ENCODE results near the gene RAP1B.

RAP1B gene

DNA sequence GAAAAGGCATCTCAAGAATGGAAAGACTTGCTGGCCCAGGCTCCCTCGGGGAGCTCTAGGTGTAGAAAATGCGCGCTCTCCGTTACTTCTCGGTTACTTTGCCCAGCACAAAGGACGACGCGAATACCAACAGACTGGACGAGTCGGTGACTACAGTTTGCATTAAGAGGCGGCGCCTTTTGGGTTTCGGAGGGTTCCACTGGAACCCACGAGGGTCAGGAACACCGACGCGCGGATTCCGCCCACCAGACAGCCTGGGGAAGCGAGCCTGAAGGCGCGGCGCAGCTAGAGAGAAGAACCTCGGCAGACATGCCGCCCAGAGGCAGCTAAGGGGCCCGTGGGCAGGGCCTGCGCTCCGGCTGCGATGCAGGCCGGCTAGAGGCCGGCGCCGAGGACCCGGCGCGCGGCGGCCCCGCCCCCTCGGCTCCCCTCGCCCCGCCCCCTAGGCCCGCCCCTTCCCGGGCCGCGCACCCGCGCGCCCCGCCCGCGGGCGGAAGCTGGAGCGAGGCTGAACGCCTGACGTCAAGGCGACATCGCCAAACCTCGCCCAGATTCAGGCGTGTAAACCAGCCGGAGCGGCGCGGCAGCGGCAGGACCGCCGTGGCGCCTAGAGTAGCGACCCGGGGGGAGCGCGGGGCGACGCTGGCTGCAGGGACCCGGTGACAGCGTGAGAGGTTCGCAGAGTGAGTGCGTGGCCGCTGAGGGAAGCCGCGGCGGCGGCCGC, at the start of gene RAP1B:
TSS of gene RAP1B (plus strand) at position 530 of the 724 bp plus-strand sequence. CDS start 37,826 bp downstream, outside the sequence.
- peak; percentile 30 for DNase-seq

DNA sequence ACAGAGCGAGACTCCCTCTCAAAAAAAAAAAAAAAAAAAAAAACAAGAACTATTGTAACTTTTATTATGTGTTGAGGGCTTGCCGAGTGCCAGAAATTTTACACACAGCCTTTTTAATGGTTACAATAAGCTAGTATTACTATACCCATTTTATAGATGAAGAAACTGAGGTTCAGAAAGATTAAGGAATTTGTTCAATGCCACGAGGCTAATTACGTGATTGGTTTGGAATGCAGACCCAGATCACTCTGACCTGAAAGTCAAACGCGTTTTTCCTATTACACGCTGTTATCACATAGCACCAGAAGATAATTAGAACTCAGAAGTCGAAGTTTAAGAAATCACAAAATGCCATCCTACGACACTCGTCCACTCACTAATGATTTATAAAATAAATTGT, 48.9 kb upstream of the RAP1B start:
- DNase-seq = no peak

DNA sequence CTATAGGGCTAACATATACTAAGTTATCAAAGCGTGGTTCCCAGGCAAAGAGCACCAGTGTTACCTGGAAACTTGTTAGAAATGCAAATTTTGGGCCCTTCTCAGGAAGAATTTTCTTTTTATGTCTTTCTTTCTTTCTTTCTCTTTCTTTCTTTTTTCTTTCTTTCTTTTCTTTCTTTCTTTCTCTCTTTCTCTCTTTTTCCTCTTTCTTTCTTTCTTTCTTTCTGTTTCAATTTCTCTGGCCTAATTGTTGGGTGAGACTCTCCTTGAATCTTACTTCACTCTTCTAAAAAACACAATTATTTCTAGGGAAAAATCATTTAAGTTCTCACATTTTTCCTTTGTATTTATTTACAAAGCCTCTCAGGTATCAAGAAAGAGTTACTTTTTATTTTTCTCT, 46.5 kb upstream of the RAP1B start:
- no peak for DNase-seq

DNA sequence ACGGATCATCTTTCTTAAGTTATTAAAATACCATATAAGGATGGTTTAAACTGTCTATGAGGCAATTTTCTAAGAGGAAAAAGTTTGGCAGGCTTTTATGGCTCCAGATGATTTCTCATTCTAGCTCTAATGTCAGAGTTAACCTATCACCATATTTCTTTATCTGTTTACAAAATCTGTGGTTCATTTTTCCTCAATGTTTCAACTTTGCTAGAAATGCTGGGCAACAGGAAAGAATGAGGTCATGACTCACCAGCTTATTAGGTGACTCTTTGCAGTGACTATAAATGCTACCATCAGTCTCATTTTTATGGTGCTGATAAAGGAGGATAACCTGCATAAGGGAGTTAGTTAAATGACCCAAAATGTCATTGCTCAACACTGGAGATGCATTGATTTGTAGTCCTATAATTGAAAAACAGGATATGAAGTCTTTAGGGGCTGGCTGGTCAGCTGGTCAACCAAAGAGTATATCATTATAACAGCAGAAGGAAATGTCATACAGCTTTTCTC, 45.3 kb upstream of the RAP1B start:
- no peak for DNase-seq

DNA sequence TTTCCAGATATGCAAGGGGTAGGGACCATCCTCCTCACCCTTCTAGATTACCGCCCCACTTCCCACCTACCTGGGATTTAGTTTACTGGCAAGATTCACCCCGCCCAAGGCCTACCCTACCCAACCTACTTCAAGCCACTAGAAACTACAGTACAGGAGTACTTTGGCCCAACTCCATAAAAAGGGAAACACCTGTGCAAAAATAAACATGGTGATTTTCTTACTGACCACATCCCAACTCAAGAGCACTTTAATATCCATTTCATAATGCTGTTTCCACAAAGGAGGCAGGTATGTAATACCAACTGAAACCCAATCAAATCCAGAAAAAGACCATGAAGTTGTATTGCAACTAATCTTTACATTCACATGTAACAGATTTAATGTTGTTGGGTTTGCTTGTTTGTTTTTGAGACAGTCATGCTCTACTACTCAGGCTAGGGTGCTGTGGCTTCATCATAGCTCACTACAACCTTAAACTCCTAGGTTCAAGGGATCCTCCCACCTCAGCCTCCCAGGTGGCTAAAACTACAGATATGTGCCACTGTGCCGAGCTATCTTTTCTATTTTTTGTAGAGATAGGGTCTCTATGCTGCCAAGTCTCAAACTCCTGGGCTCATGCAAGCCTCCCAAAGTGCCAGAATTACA, 41.7 kb upstream of the RAP1B start:
- DNase-seq = no peak

DNA sequence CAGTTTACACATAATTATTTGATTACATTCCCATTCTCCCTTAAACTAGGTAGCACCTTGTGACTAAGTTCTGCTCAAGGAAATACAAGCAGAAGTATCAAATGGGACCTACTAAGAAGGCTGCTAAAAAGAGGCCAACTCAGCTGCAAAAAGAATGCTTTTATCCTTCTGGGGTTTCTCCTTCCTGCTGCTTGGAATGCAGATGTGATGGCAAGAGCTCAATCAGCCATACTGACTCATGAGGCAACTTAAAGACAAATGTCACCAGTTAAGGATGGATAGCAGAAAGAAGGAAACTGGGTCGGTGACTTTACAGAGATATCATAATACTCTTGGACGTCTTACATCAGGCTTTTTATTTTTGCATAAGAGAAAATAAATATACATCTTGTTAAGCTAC, 38.0 kb upstream of the RAP1B start:
- DNase-seq = no peak

DNA sequence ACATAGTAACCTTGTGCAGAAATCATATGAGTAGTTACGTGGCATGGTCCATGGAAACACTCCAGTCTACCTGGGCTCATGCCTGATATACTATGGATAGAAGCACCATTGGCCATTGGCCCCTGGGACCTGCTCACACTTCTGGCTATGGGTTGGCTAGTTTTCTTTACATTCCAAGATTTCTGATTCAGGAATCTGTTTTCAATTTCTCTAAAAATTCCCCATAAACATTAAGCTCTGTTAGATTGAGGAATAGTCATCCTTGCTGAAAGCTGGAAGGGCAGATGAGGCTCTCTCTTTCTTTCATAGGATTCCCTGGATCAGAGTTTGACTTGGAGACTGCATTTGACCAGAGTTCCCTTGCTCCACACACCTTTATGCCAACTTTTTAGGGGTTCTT, 37.3 kb upstream of the RAP1B start:
- no peak for DNase-seq

DNA sequence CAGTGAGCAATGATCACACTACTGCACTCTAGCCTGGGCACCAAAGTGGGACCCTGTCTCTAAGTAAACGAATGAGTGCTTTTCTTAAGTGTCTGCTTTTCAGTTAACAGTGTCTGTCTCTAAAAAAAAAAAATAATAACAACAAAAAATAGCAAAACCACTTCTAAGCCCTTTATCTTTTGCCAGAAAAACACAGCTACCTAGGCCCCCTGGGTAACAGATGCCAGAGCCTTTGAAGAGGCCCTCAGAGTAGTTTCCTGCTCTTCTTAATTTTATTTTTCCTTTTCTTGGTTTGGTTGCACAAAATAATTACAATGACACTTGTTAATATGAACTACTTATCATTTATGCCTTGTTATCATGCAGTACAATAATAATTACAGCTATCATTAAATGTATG, 32.8 kb upstream of the RAP1B start:
- no peak for DNase-seq

DNA sequence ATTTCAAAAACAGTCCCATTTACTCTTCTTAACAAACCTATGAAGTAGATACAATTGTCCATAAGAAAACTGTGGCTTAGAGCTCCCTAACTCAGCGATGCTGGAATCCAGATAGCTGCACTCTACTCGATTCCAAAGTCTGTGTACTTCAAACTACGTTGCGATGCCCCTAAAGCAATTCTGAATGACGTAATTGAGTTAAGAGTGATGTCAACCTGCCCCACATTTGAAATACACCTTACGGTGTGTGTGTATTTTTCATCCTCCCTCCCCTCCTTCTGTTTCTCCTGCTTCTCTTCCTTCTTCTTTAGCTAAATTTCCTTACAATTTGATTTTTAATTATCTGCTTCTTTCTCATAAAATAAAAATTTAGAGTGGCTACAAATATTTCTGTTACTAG, 31.9 kb upstream of the RAP1B start:
- no peak for DNase-seq

DNA sequence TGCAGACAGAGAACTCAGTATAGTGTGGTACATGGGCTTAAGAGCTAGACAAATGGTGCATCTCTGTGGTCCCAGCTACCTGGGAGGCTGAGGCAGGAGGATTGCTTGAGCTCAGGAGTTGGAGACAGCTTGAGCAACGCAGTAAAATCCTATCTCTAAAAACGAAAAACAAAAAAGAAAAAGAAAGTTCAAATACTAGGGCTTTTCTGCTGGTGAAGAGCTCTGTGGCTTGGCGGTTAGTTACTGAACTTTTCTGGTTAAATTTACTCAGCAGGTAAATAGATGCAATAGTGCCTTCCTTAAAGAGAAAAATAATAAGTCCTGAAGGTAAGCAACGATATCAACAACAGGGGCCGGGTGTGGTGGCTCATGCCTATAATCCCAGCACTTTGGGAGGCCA, 31.4 kb upstream of the RAP1B start:
- no peak for DNase-seq

DNA sequence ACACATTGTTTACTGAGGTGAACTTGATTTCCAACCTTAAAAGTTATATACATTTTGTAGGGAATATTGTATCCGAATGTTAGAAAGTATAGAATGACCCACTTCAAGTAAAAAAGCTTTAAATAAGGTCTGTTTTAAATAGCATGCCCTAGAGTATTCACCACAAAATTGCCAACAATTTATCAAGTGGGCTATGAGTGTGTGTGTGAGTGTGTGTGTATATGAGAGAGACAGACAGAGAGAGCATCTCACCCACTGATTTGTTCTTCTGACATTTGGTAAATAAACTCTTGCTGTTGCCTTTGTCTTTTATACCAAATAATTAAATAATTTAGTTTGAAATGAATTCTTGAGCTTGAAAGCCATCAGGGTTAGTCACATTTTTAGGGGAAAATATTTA, 29.8 kb upstream of the RAP1B start:
- DNase-seq = no peak

DNA sequence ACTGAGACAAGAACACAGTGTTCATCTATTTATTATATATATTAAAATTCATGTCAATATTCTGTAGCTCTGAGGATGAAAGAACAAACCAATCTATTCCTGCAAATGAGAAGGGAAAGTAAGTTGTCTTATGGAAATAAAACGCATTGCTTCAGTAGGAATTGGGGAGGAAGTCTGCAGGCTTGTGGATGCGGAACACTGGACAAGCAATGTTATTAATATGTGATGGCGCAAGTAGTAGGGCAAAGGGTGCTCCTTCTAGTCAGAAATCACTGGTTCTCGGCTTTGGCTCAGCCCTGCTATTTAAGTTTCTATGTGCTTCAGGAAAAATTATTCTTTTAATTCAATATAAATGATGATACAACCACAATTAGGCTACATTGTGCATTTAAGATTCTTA, 28.8 kb upstream of the RAP1B start:
- DNase-seq = no peak

DNA sequence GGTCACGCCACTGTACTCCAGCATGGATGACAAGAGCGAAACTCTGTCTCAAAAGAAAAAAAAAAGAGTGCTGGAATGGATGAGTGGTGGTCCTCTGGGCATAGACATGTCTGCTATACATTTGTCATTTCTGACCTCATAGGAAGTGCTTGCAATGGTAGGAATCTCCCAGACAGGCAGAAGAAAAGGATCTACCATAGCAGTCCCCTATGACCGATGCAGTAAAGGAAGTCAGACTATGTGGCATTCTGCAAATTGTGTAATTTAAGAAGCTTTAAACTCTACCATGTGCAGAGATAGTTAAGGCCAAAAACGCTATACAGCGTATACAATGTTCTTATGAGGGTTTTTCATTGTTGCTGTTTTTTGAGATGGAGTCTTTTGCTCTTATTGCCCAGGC, 24.7 kb upstream of the RAP1B start:
- DNase-seq = no peak

DNA sequence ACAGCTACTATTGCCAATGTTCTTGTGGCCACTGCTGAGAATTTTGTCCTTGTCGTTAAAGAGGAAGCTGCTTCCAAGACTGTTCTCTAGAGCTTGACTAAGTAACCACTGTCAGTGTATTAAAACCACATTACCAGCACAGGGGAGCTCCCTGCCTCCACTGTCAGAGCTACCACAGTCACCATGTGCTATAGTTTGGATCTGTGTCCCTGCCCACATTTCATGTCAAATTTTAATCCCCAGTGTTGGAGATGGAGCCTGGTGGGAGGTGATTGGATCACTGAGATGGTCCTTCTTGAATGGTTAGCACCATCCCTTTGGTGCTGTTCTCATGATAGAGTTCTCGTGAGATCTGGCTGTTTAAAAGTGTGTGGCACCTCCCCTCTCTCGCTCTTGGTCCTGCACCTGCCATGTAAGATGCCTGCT, 23.2 kb upstream of the RAP1B start:
- no peak for DNase-seq

DNA sequence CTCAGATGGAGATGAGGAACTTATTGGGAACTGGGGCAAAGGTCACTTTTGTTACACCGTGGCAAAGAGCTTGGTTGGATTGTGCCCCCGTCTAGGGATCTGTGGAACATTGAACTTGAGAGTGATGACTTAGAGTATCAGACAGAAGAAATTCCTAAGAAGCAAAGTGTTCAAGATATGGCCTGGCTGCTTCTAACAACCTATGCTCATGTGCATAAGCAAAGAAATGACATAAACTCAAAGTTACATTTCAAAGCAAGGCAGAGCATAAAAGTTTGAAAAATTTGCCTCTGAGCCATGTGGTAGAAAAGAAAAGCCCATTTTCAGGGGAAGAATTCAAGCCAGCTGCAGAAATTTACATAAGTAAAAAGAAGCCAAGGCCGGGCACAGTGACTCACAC, 21.5 kb upstream of the RAP1B start:
- DNase-seq = no peak

DNA sequence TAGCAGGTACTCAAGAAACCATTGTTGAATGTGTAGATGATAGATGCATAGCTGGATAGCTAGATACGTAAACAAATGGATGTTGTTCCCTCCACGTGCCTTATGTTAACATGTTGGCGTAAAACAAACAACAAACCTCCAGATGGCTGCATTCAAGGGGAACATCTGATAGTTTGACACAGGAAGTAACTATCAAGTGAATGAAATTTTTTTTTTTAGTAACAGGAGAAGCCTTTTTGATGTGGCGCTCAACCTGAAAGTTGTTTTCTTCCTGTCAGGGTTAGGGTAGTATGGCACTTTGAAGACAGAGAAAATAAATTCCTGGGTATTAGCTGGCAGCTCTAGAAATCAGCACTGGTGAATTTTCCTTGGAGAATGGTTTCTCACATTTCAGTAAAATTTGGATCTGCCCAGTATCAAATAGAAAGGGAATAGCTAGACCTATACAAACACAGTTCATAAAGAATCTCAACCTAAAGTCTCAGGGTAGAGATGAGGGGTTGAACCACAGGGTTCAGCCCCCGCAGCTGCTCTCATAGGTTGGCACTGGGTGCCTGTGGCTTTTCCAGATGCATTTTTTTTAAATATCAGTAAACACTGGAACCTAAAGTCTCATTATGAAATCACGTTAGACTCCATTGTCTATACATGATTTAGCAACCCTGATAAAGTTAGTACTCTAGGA, 18.8 kb upstream of the RAP1B start:
- peak; percentile 7 for DNase-seq

DNA sequence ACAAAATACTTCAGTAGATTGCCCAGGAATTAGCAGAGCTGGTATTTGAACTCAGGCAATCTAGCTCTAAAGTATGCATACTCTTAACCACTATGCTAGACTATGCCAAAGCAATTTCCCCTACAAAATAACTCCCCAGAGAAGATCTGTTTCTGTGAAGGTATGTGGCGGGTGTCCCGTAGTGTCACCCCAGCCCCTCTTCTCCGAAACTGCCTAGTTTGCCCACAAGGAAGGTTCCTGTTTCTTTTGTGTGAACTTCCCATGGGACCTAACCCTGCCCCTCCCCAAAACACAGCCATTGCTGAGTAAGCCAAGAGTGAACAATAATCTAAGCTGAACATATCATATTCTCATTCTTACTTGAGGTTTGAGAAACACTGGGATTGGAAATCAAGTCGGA, 15.5 kb upstream of the RAP1B start:
- no peak for DNase-seq

DNA sequence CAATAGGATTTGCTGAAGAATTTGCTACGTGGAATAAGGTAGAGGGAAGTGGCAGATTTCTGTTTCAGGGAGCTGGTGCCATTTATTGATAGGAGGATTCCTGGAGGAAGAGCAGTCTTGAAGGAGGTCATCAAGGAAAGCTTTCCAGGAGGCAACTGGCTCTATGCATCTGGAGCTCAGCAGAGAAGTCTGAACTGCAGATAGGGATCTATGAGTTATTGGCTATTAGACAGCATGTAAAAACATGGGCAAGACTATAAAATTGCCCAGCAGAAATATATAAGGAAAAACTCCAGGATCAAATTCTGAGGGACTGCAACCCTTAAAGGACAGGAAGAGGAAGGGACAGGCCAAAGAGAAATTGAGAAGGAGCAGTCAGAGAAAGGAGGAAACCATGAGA, 8.9 kb upstream of the RAP1B start:
- no peak for DNase-seq

DNA sequence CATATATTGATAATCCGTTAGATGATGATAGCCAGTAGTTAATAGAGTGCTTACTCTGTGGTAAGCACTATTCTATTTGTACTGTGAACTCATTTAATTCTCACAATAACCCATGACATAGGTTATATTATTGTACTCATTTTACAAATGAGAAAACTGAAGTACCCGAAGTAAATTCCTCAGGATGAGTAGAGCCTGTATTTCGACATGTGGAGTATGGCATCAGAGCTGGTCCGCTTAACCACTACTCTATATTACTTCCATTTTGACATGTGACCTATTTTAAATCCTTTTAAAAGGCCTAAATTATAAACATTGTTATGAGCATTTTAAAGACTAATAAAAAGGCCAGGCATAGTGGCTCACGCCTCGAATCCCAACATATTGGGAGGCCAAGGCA, 8.0 kb upstream of the RAP1B start:
- DNase-seq = no peak

DNA sequence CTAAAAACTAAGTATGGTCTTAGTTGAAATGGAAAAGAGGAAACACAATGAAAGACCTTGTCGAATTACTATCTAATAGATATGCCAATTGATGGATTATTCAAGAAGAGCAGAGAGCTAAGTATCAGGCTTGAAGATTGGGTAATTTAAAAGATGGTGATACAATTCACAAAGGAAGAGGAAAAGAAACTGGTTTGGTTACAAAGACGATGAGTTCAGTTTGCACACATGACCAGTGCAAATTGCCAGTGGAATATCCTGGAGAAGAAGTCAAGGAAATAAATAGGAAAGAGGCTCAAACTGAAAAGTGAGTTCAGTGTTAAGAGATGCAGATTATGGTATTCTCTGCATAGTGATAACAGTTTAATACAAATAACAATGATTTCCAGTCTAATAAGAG, 2.5 kb upstream of the RAP1B start:
- DNase-seq = no peak

DNA sequence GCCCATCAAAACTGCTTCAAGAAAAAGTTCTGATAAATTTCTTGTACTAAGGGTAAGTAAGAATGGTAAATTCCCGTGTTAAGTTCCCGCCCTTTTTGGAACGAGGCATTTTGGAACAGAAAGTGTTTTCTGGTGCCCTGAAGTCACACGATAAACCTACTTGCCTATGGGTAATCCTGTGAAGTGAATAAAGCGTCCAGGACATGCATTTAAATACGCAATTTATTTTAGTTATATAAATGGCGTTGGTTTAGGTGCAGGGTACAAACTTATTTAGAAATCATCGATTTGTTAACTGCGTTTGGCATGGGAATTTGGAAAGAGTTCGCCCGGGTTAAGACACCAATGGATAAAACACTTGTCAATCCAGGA, 715 bp upstream of the RAP1B start:
- no peak for DNase-seq

DNA sequence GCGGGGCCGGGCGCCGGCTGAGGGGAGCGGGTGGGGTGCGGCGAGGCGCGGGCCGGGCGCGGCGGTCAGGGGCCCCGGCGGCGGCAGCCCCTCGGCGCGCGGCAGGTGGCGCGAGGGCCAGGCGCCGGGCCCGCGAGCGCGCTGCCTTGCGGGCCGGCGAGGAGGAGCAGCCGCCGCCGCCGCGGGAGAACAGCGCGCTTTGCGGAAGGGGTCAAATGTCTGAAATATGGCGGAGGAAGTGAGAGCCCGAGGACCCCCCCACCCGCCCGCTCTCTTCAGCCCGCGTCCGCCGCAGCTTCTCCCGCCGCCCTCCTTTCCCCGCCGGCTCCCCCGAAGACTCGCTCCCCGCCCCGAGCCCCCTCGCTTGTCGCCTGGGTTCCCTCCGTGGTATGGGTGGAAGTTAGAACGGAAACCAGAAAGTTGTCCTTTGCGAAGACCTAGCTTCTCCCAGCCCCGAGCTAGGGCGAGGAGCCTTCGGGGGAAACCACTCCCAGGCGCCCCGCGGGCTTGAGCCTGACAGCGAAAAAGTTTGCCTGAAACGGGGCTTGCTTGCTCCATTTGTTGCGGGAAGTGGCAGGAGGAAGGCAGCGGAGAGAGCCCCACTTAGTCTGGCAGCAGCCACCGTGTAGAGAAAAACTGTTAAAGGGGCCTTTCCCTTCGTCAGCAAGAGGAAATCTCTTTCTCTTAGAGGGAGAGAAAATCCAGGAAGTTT, 551 bp downstream of the RAP1B start:
- no peak for DNase-seq

DNA sequence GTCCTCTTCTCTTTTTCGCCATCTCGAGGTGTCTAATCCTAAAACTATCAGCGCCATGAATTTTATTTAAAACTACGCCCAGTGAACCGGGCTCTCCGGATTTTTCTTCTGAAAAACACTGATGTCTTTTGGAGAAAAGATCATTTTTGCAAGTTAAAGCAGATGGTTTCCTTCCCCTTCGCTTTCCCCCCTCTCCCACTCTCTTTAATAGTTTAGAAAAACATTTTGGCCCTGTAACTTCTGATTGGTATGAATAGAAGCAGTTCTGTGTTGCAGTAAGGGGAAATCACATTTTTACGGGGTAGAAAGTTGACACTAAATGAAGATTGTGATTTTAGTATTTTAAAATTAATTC, 1.1 kb downstream of the RAP1B start:
- no peak for DNase-seq

DNA sequence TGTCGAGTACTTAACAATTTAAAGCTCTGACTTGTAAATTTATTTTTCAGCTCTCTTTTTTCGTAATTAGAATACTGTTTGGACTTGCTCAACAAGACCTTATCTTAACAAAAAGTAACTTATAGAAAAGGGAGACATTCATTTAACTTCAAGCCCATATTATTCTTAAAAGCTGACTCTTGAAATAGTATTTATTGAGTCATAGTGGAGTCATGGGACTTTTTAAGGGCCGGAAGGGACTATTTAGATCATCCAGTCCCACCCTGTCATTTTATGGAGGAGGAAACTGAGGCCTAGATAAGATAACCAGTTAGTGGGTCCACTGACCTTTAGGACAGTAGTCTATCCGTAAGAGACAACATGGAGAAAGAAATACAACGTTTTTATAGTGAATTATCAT, 1.5 kb downstream of the RAP1B start:
- DNase-seq = no peak
